GM06990 (cell line): ENCODE data around the gene HIPK2.
A peak's percentile ranks its signal among the peaks of the same experiment; 100 is the strongest.

Source experiments
- DNase-seq: peaks from one replicate; pipeline ENCODE4 v3.0.0-alpha.2; 2011; ENCODE audit not compliant: insufficient read length; ENCODE audit errors: extremely low read depth
- H3K27me3 ChIP-seq: replicated peaks from 2 replicates; pipeline ENCODE4 v1.6.0; 2011; ENCODE audit warnings: low read length; ENCODE audit not compliant: control insufficient read depth, insufficient read depth
- H3K36me3 ChIP-seq: 2 replicates; pipeline ENCODE4 v1.5.1; 2011; ENCODE audit warnings: low read length; ENCODE audit not compliant: control insufficient read depth, insufficient read depth
- H3K4me3 ChIP-seq: replicated peaks from 2 replicates; pipeline ENCODE4 v1.5.1; 2011; ENCODE audit warnings: low read depth, mild to moderate bottlenecking, control low read depth, low read length
- CTCF ChIP-seq: IDR thresholded peaks from 2 replicates; pipeline ENCODE4 v1.5.1; 2011; ENCODE audit warnings: low read length, control low read depth, mild to moderate bottlenecking, inconsistent platforms; ENCODE audit not compliant: insufficient read depth, poor library complexity, severe bottlenecking

The HIPK2 gene

GRCh38 chr7:139782932-139783331, 5.1 kb upstream of the HIPK2 start:
- H3K4me3 ChIP-seq = no peak overlapping the region
- H3K36me3 ChIP-seq = no peaks in the 10 kb centered on the region; the same call in 1 of the 2 replicates
- no peak for TF ChIP-seq CTCF
- DNase-seq = no peak
- no peaks in the 10 kb centered on the region for H3K27me3 ChIP-seq

GRCh38 chr7:139777133-139777891, 486 bp downstream of the HIPK2 start:
- peak; percentile 53 for DNase-seq

DNA sequence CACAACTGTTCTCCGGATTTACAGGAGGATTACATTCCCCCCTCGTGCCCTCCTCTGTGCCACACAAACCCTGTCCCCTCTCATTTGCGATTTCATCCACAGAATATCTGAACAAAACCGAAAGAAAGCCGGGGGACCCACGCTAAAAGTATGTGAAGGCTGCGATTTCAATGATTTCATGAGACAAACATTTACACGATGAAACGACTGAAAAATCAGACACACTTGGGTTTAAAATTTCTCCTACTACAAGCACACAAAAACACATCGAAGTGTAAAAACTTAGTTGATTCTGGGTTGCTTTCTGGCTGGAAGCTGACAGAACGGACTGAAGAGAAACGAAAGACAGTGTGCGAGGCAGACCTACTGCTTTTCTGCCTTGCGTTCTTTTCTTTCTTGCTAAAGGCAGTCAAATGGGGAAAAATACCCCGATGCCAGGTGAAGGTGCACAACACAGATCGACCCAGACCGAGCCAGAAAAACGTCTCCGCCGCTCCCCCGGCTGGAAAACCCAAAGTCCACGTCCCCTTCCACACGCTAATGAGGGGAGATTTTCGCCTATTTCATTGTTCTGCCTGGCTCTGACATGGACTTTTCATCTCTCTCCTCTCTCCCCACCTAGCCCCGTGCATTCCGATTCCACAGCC, 1.2 kb downstream of the HIPK2 start:
- no peak for TF ChIP-seq CTCF
- Histone ChIP-seq H3K4me3 (peak overlapping the region; percentile 69), H3K36me3 (no peaks in the 10 kb centered on the region; the same call in 1 of the 2 replicates), H3K27me3 (no peaks in the 10 kb centered on the region)
- peak; percentile 52 for DNase-seq

More at GRCh38 chr7:139777133-139777891, 486 bp downstream of the HIPK2 start:
- Histone ChIP-seq H3K27me3 (no peaks in the 10 kb centered on the region), H3K36me3 (no peaks in the 10 kb centered on the region; the same call in 1 of the 2 replicates), H3K4me3 (peak overlapping the region; percentile 69)
- no peak for TF ChIP-seq CTCF

GRCh38 chr7:139775829-139776266, 1.9 kb downstream of the HIPK2 start:
- Histone ChIP-seq H3K27me3 (no peaks in the 10 kb centered on the region), H3K4me3 (peak overlapping the region; percentile 69), H3K36me3 (no peaks in the 10 kb centered on the region; the same call in 1 of the 2 replicates)
- peak; percentile 53 for DNase-seq
- TF ChIP-seq CTCF = peak; percentile 66

- H3K27me3 ChIP-seq = no peaks in the 10 kb centered on the region
- peaks cover 4% of the 10 kb centered on the region for H3K36me3 ChIP-seq
- no peak for TF ChIP-seq CTCF
- DNase-seq = no peak
- peak overlapping the region; percentile 32; the same call in 1 of the 2 replicates for H3K4me3 ChIP-seq
Observed at GRCh38 chr7:139774376-139774775, 3.4 kb downstream of the HIPK2 start.
